PC-9 (cell line): Measurements from ENCODE around the gene DUSP18. TPM values are rescaled to one million over a fixed set of nuclear protein-coding genes. Genes with fewer than 3 reads are reported as not detected.
"Not testable (repeated sequence)": the region's sequence is repeated elsewhere in the genome, so short reads cannot be mapped to it uniquely, and the experiment has no call there.

ENCODE experiments used
- Bru-seq: library from RNA; stranded (reverse); fragments of 400-500 nt; gene quantifications from one replicate; lab custom pipeline; 2021; lab: Mats Ljungman, UMichigan
- BruChase-seq, 2 experiments: library from RNA; stranded (reverse); fragments of 400-500 nt; gene quantifications; one replicate each; lab custom pipeline; 2021; lab: Mats Ljungman, UMichigan
- BruUV-seq: library from RNA; stranded (reverse); fragments of 400-500 nt; replicated peaks from 2 replicates; lab custom pipeline; 2021; lab: Mats Ljungman, UMichigan
- CTCF ChIA-PET: fragments of 300-600 bp; sonication (Branson Sonifier 250); formaldehyde crosslinking; loops from one replicate; lab custom pipeline; 2022; ENCODE audit warnings: antibody characterized with exemption; lab: Charles Lee
- POLR2A ChIA-PET: fragments of 300-600 bp; sonication (Branson Sonifier 250); formaldehyde crosslinking; loops from one replicate; lab custom pipeline; 2022; ENCODE audit warnings: antibody characterized with exemption; ENCODE audit not compliant: unreplicated experiment; lab: Charles Lee
- DNase-seq, 2 experiments: peaks; one replicate each; pipeline versions ENCODE4 v3.0.0 to v3.0.0-alpha.2; 2015 to 2022; ENCODE audit warnings: mixed read lengths in 1 of 2
- H2AFZ ChIP-seq: fragments of 200-600 bp; sonication (generic); 2 replicates; pipeline ENCODE4 v1.8.1; 2017; ENCODE audit warnings: antibody characterized with exemption
- H3F3A ChIP-seq: fragments of 200-600 bp; sonication (generic); 2 replicates; pipeline ENCODE4 v1.8.1; 2017; ENCODE audit warnings: antibody characterized with exemption, mild to moderate bottlenecking, low read depth; ENCODE audit not compliant: insufficient read depth
- H3K27ac ChIP-seq: fragments of 200-600 bp; sonication (generic); 2 replicates; pipeline ENCODE4 v1.6.1; 2016; ENCODE audit warnings: mixed run types
- H3K27me3 ChIP-seq: fragments of 200-600 bp; sonication (generic); 2 replicates; pipeline ENCODE4 v1.6.1; 2016; ENCODE audit warnings: low read depth, mixed run types; ENCODE audit not compliant: insufficient read depth
- H3K36me3 ChIP-seq: fragments of 200-600 bp; sonication (generic); 2 replicates; pipeline ENCODE4 v1.6.1; 2016; ENCODE audit warnings: low read depth, mixed run types
- H3K4me1 ChIP-seq: fragments of 200-600 bp; sonication (generic); replicated peaks from 2 replicates; pipeline ENCODE4 v1.6.1; 2016; ENCODE audit warnings: mixed run types; ENCODE audit not compliant: insufficient read depth
- H3K4me2 ChIP-seq: fragments of 200-600 bp; sonication (generic); 2 replicates; pipeline ENCODE4 v1.6.1; 2017; ENCODE audit warnings: mixed run types
- H3K4me3 ChIP-seq: fragments of 200-600 bp; sonication (generic); 2 replicates; pipeline ENCODE4 v1.6.1; 2016; ENCODE audit warnings: mixed run types
- H3K79me2 ChIP-seq: fragments of 200-600 bp; sonication (generic); 2 replicates; pipeline ENCODE4 v1.6.1; 2017; ENCODE audit warnings: low read depth, mixed run types
- H3K9me2 ChIP-seq: fragments of 200-600 bp; sonication (generic); 2 replicates; pipeline ENCODE4 v1.8.1; 2017; ENCODE audit warnings: mild to moderate bottlenecking; ENCODE audit not compliant: insufficient read depth
- H3K9me3 ChIP-seq: fragments of 200-600 bp; sonication (generic); 2 replicates; pipeline ENCODE4 v1.8.1; 2016; ENCODE audit warnings: low read depth; ENCODE audit not compliant: insufficient read depth
- H4K20me1 ChIP-seq: fragments of 200-600 bp; sonication (generic); 2 replicates; pipeline ENCODE4 v1.8.1; 2017; ENCODE audit not compliant: insufficient read depth
- EZH2 ChIP-seq: fragments of 200-600 bp; sonication (generic); IDR thresholded peaks from 2 replicates; pipeline ENCODE4 v1.8.0; 2017; ENCODE audit warnings: antibody characterized with exemption, low read depth
- intact Hi-C: fragments of 100-400 bp; cut with micrococcal nuclease; formaldehyde crosslinking; loops from one replicate; pipeline ENCODE4 v1.10.0; 2022; ENCODE audit not compliant: unreplicated experiment
- long read RNA-seq: library from polyadenylated mRNA; stranded (forward); transcript quantifications from one replicate; pipeline ENCODE4 v2.0.0, GENCODE V29; 2022
- total RNA-seq: library from RNA; stranded (reverse); gene quantifications from 2 replicates; pipeline ENCODE4 v1.2.3, GENCODE V29; 2021
- TF ChIP-seq, protein P1 (sequence below): fragments of 200-600 bp; sonication (generic); conservative IDR thresholded peaks from 2 replicates; pipeline ENCODE4 v1.6.1; 2017; ENCODE audit warnings: mixed run types, antibody characterized with exemption, mild to moderate bottlenecking, moderate library complexity

DUSP18 gene
- 9.9 and 11.0 TPM in 2 replicates for total RNA-seq
- Bru-seq, nascent RNA = percentile 44 among the genes with signal in this experiment
- BruChase-seq, experiment 1, labeled RNA remaining after a 2-hour chase = percentile 60 among the genes with signal in this experiment
- BruChase-seq, experiment 2, labeled RNA remaining after a 6-hour chase = percentile 72 among the genes with signal in this experiment
- long read RNA-seq, transcript DUSP18-201 (2 exons, 2,479 nt) = major isoform, 8 of 21 reads
- long read RNA-seq, partial matches to known transcripts = 0 of 21 reads
- long read RNA-seq, other reads (novel, unspliced or antisense) = 10 of 21 reads

DNA sequence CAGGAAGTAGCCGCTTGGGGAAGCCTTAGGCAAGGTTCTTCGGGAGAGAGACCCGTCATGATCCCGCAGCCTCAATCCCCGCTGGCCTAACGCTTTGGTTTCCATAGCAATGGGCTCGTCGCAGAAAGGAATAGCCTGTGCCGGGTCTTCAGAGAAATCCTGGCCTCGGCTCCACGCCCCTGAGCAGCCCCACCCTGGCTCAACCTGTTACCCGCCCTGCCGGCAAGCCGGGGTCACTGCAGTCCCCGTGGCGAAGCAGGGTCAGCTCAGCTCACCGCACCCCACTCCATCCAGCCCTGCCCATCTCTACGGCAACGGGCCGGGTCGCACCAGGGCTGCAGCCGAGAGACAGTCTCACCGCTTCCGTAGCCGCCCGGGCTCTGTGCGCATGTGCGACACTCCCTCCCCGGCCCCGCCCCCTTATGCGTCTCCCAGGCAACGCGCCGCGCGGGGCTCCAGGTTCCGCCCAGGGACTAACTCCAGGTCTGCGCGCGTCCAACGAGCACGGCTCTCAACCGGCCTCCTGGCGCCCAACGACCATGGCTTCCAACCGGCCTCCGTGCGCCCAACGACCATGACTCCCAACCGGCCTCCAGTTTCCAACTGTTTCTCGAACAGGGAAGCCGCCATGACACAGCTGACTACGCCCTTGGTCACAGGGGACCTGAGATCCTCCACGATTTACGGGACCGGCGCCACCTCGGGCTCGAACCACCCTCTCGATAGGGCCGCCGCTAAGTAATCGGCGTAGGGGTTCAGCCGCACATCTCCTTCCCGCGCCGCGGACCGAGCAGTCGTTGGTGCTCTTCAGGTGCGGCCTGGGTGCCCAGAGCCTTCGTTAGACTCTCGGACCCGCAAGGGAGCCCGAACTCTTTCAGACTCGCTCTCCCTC, at the start of gene DUSP18:
TSS of gene DUSP18 (minus strand) at position 382 of the 892 bp plus-strand sequence. CDS start 3,872 bp downstream, outside the sequence.
- no peak within 1 kb of the TSS for H3K27ac ChIP-seq
- H2AFZ ChIP-seq = peak within 1 kb of the TSS; percentile 91
- H3K4me2 ChIP-seq = peak within 1 kb of the TSS; percentile 79
- no peak for TF ChIP-seq EZH2
- TF ChIP-seq, protein P1, sequence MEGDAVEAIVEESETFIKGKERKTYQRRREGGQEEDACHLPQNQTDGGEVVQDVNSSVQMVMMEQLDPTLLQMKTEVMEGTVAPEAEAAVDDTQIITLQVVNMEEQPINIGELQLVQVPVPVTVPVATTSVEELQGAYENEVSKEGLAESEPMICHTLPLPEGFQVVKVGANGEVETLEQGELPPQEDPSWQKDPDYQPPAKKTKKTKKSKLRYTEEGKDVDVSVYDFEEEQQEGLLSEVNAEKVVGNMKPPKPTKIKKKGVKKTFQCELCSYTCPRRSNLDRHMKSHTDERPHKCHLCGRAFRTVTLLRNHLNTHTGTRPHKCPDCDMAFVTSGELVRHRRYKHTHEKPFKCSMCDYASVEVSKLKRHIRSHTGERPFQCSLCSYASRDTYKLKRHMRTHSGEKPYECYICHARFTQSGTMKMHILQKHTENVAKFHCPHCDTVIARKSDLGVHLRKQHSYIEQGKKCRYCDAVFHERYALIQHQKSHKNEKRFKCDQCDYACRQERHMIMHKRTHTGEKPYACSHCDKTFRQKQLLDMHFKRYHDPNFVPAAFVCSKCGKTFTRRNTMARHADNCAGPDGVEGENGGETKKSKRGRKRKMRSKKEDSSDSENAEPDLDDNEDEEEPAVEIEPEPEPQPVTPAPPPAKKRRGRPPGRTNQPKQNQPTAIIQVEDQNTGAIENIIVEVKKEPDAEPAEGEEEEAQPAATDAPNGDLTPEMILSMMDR = peak; percentile 61
- H4K20me1 ChIP-seq = no peaks in the 10 kb centered on the region
- no peaks in the 10 kb centered on the region for H3K9me2 ChIP-seq
- H3K79me2 ChIP-seq = no peaks in the 10 kb centered on the region
- intact Hi-C loops = loop anchor here (2.0 kb wide), 1 partner anchor 27 kb away; the partner anchor contains the start of gene OSBP2
- peaks cover 4% of the 10 kb centered on the region; the same call in 1 of the 2 replicates for H3F3A ChIP-seq
- H3K9me3 ChIP-seq = no peaks in the 10 kb centered on the region
- no peaks in the 10 kb centered on the region for H3K36me3 ChIP-seq
- peak within 1 kb of the TSS; percentile 65 for H3K4me3 ChIP-seq
- no peaks in the 10 kb centered on the region for H3K27me3 ChIP-seq
- H3K4me1 ChIP-seq = peaks cover 14% of the 10 kb centered on the region
- DNase-seq = peak; percentile 84 to 97
- BruUV-seq = TSS peak; percentile 97
- ChIA-PET CTCF (no interaction called here), POLR2A (interaction anchor here (0.5 kb wide), 1 partner anchor 46 kb away, joined by 6 read pairs; no protein-coding TSS in a partner anchor)

DNA sequence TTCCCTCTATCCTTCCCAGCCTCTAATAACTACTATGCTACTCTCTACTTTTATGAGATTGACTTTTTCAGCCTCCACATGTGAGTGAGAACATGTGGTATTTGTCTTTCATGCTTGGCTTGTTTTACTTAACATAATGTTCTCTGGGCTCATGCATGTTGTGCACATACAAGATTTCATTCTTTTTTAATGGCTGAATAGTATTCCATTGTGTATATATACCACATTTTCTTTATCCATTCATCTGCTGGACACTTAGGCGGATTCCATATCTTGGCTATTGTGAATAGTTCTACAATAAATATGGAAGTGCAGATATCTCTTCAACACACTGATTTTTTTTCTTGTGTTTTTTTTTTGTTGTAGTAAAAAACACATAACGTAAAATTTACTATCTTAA, 46.4 kb upstream of the DUSP18 start:
- DNase-seq = no peak
- no peaks in the 10 kb centered on the region for H3K36me3 ChIP-seq
- H3K9me2 ChIP-seq = no peaks in the 10 kb centered on the region
- no peak for TF ChIP-seq EZH2
- TF ChIP-seq, protein P1 = no peak
- intact Hi-C loops = no loop called here
- CTCF ChIA-PET = no interaction called here
- H3F3A ChIP-seq = peaks cover 10% of the 10 kb centered on the region; the same call in 1 of the 2 replicates
- no TSS peak for BruUV-seq
- no peaks in the 10 kb centered on the region for H4K20me1 ChIP-seq
- no peaks in the 10 kb centered on the region for H3K27me3 ChIP-seq
- H3K4me3 ChIP-seq = no peak overlapping the region
- no peak overlapping the region for H3K4me2 ChIP-seq
- no peak overlapping the region for H2AFZ ChIP-seq
- no peaks in the 10 kb centered on the region for H3K79me2 ChIP-seq
- peaks cover 15% of the 10 kb centered on the region for H3K4me1 ChIP-seq
- POLR2A ChIA-PET = interaction anchor here (0.8 kb wide), 1 partner anchor 47 kb away, joined by 6 read pairs; no protein-coding TSS in a partner anchor
- H3K9me3 ChIP-seq = 0 out of 2 replicates have a peak, but pooled peaks cover 3% of the 10 kb centered on the region
- no peak overlapping the region for H3K27ac ChIP-seq

DNA sequence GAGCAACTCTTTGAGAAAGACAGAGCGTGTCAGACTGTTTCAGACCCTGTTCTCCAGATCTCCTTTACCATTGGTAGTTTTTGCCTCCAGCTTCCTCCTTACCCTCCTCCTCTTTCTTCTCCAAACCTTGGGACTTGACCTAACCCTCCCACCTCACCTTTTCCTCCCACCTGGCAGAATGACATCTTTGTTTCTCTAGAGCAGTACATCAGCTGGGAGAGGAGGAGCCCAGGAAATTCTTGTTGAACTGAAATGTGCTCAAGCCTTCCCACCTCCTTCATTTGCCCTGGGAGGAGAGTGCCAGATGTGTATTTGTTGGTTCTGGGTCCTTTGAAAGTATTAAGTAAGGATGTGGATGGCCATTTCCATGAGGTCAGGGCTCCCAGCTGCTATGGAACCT, 44.4 kb upstream of the DUSP18 start:
- DNase-seq = no peak
- Histone ChIP-seq H2AFZ (no peak overlapping the region), H3K4me3 (no peak overlapping the region), H3K4me1 (peaks cover 5% of the 10 kb centered on the region), H3K4me2 (no peak overlapping the region), H4K20me1 (no peaks in the 10 kb centered on the region), H3K36me3 (no peaks in the 10 kb centered on the region), H3K27me3 (no peaks in the 10 kb centered on the region), H3K9me2 (no peaks in the 10 kb centered on the region), H3K9me3 (0 out of 2 replicates have a peak, but pooled peaks cover 3% of the 10 kb centered on the region), H3K79me2 (no peaks in the 10 kb centered on the region), H3K27ac (no peak overlapping the region), H3F3A (peaks cover 5% of the 10 kb centered on the region; the same call in 1 of the 2 replicates)
- intact Hi-C loops = no loop called here
- TF ChIP-seq, protein P1 = no peak
- no peak for TF ChIP-seq EZH2
- POLR2A ChIA-PET = interaction anchor here (0.6 kb wide), 1 partner anchor 437 kb away, joined by 9 read pairs; no protein-coding TSS in a partner anchor
- CTCF ChIA-PET = no interaction called here
- BruUV-seq = no TSS peak

DNA sequence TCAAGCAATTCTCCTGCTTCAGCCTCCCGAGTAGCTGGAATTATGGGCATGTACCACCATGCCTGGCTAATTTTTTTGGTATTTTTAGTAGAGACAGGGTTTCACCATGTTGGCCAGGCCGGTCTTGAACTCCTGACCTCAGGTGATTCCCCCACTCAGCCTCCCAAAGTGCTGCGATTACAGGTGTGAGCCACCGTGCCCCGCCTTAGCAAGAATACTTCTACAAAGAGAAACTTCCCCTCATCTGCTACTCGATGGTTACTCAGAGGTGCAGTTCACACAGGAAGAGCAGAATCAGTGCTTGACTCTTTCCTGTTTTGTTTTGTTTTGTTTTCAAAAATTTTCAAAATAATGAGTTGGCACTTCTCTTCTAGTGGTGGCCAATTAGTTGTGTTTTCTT, 42.3 kb upstream of the DUSP18 start:
- H3K4me1 ChIP-seq, H2AFZ ChIP-seq, CTCF ChIA-PET, intact Hi-C loops, H3K9me2 ChIP-seq, H3K79me2 ChIP-seq, H3K36me3 ChIP-seq, H3K4me3 ChIP-seq, POLR2A ChIA-PET, H3F3A ChIP-seq, DNase-seq, H3K27me3 ChIP-seq, H3K27ac ChIP-seq, BruUV-seq, H4K20me1 ChIP-seq, H3K9me3 ChIP-seq, H3K4me2 ChIP-seq: not testable (repeated sequence)
